HCT116 (cell line): ENCODE results near the gene CDK5RAP2.

Source experiments
- ATF3 ChIP-seq: IDR thresholded peaks from 2 replicates; pipeline ENCODE4 v1.6.1; 2012
- CBX3 ChIP-seq: IDR thresholded peaks from 2 replicates; pipeline ENCODE4 v1.6.1; 2012; ENCODE audit warnings: low read depth
- CEBPB ChIP-seq: IDR thresholded peaks from 2 replicates; pipeline ENCODE4 v1.6.1; 2012; ENCODE audit warnings: low read depth
- EZH2 ChIP-seq: fragments of 200-600 bp; sonication (generic); IDR thresholded peaks from 2 replicates; pipeline ENCODE4 v1.6.1; 2017; ENCODE audit warnings: antibody characterized with exemption, mixed run types
- EZH2phosphoT487 ChIP-seq: fragments of 200-600 bp; IDR thresholded peaks from 2 replicates; pipeline ENCODE4 v1.6.1; 2018; ENCODE audit warnings: antibody characterized with exemption, borderline replicate concordance
- MAX ChIP-seq: IDR thresholded peaks from 2 replicates; pipeline ENCODE4 v1.6.1; 2012
- POLR2A ChIP-seq: IDR thresholded peaks from 2 replicates; pipeline ENCODE4 v1.7.0; 2011; ENCODE audit warnings: borderline replicate concordance; ENCODE audit not compliant: insufficient read depth, insufficient read length; ENCODE audit errors: extremely low read depth
- POLR2AphosphoS5 ChIP-seq: IDR thresholded peaks from 2 replicates; pipeline ENCODE4 v1.6.1; 2011; ENCODE audit warnings: mild to moderate bottlenecking, low read depth, low read length, moderate library complexity
- RAD21 ChIP-seq: IDR thresholded peaks from 2 replicates; pipeline ENCODE4 v1.6.1; 2012; ENCODE audit warnings: low read depth, mild to moderate bottlenecking
- SIN3A ChIP-seq: IDR thresholded peaks from 2 replicates; pipeline ENCODE4 v1.6.1; 2012; ENCODE audit warnings: low read depth
- SP1 ChIP-seq: IDR thresholded peaks from 2 replicates; pipeline ENCODE4 v1.6.1; 2012; ENCODE audit warnings: low read depth
- YY1 ChIP-seq: IDR thresholded peaks from 2 replicates; pipeline ENCODE4 v1.6.1; 2011; ENCODE audit warnings: low read length, low read depth, moderate library complexity, mild to moderate bottlenecking; ENCODE audit not compliant: insufficient replicate concordance; ENCODE audit errors: extremely low read depth
- ZNF274 ChIP-seq: fragments of 200-500 bp; sonication (Bioruptor generic); IDR thresholded peaks from 2 replicates; pipeline ENCODE4 v1.6.1; 2014; ENCODE audit warnings: mild to moderate bottlenecking, low read depth, low read length, inconsistent platforms
- TF ChIP-seq, protein P1 (sequence below), 3 experiments: fragments of 200-600 bp in 1 of 3; sonication (generic) in 1 of 3; IDR thresholded peaks in 2 of 3; conservative IDR thresholded peaks in 1 of 3; 2 replicates each; pipeline ENCODE4 v1.5.1; 2012 to 2017; ENCODE audit warnings: low read depth in 2 of 3, low read length in 2 of 3, antibody characterized with exemption in 1 of 3, borderline replicate concordance in 1 of 3, control low read depth in 1 of 3, mild to moderate bottlenecking in 1 of 3, mixed read lengths in 1 of 3, mixed run types in 1 of 3, moderate library complexity in 1 of 3; ENCODE audit not compliant: insufficient read depth in 1 of 3

GRCh38 chr9:120486347-120486746, 93.6 kb downstream of the CDK5RAP2 start:
- TF ChIP-seq POLR2A (no peak), EZH2 (no peak), POLR2AphosphoS5 (no peak), YY1 (no peak), RAD21 (no peak), EZH2phosphoT487 (no peak), SIN3A (no peak), ATF3 (no peak), ZNF274 (no peak), SP1 (no peak), CEBPB (no peak), CBX3 (no peak), MAX (no peak)
- TF ChIP-seq, protein P1, sequence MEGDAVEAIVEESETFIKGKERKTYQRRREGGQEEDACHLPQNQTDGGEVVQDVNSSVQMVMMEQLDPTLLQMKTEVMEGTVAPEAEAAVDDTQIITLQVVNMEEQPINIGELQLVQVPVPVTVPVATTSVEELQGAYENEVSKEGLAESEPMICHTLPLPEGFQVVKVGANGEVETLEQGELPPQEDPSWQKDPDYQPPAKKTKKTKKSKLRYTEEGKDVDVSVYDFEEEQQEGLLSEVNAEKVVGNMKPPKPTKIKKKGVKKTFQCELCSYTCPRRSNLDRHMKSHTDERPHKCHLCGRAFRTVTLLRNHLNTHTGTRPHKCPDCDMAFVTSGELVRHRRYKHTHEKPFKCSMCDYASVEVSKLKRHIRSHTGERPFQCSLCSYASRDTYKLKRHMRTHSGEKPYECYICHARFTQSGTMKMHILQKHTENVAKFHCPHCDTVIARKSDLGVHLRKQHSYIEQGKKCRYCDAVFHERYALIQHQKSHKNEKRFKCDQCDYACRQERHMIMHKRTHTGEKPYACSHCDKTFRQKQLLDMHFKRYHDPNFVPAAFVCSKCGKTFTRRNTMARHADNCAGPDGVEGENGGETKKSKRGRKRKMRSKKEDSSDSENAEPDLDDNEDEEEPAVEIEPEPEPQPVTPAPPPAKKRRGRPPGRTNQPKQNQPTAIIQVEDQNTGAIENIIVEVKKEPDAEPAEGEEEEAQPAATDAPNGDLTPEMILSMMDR (IDR thresholded peaks at IDR 0.05 in 2 of 3, conservative IDR thresholded peaks at IDR 0.05 in 1 of 3; ENCODE audit: borderline replicate concordance in 1 of 3, insufficient read depth in 1 of 3, low read depth in 2 of 3, low read length in 2 of 3): no peak
